HG03108 (cell line): Measurements from ENCODE around the gene SH3D19.
"Not testable (repeated sequence)": the region's sequence is repeated elsewhere in the genome, so short reads cannot be mapped to it uniquely, and the experiment has no call there.

Source experiments
- ATAC-seq: cut with Tn5 transposase; IDR thresholded peaks from one replicate; pipeline ENCODE4 v1.9.1; 2021; ENCODE audit warnings: moderate library complexity; ENCODE audit not compliant: unreplicated experiment

SH3D19 gene

DNA sequence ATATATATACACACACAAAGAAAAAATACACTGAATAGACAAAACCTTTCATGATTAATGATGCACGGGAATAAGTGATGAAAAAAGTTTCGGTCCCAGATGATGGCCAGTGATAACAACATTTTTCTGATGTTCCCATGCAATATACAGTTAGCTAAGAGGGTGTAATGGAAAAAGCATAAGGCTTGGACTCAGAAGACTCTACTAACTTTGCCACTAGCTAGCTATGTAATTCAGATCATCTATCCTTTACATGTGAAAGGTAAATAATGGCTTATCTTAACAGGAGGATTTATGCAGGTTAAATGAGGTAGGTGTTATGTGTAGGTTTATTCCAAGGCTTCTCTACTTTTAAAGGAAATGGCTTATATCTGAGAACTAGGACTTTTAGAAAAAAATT is 221.6 kb downstream of the SH3D19 start:
- ATAC-seq: no peak

DNA sequence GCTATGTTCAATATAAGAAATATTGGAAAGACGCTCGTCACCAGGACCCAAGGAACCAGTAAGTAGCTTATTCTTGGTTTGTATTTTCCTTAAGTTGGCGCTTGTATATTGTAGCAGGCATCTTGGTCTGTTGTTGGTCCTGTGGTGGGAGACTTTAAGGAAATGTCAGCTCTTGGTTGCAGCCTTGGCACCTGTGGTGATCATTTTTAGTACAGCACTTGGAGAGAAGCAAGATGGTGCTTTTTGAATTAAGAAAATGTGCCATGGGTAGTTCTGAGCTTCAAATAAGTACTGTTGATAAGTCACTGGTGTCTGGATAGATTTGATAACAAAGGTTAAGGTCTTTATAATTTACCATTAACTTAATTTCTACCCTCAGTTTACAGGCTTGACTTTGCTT is 224.9 kb downstream of the SH3D19 start:
- ATAC-seq: no peak

DNA sequence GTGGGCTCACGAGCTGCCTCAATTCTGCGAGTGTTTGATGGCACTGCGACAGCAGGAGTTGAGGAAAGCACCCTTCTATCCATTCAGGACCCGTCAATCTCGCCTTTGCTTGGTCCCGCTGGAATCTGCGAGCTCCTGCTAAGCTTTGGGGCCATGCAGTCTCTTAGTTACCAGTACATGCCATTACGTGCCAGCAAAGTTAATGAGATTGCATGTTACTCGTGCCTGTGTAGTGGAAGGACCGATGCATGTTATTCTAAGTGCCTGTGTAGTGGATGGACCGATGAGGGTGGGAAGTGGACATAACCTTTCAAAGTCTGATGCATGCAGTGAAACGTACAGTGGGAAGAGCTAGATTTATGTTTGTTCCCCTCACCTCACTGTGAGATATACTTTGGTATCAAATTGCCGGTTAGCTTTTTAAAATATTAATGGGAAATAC is 225.4 kb downstream of the SH3D19 start:
- ATAC-seq: no peak

DNA sequence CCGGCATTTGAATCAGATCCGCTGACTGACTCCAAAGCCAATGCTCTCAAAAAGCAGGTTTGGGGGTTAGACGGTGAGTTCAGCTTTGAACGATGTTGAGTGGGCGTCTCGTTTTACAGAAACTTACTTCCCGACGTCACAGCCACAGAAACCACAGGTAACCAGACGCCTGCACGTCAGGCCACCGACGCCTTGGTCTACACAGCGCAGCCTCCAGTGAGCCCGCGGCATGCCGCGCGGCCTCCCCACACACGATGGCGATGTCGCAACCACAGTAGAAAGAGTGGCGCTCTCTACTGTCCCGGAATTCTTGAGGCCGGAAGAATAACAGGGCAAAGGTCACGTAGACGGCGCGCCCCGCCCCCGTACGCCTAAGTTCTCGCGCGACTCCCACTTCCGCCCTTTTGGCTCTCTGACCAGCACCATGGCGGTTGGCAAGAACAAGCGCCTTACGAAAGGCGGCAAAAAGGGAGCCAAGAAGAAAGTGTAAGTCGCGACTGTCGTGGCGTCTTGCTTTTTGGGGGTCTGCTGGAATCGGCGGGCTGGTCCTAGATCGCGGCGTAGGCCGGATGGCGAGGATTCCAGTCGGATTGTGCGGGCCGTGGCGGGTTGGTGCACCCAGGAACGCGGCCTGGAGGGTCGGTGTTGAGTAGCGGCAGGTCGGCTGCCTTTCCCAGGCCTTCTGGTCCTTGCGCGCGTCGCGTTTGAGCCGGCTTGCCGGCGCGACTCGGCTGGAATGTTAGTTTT is 226.0 kb downstream of the SH3D19 start, which contains the start of gene RPS3A:
TSS of gene RPS3A (plus strand) at position 400 of the 747 bp plus-strand sequence. CDS start at position 425, 25 bp downstream.
- peak; percentile 94 for ATAC-seq

DNA sequence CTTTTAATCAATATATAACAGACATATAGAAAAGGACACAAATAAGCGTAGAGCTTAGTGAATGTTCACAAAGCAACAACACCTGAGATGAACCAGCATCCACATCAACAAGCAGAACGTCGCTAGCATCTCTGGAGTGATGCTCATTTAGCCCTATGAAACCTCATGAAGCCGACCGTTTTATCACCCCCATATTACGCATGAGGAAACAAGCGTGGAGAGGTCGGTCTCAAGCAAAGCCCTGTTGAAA is 226.5 kb downstream of the SH3D19 start:
- ATAC-seq: no peak

DNA sequence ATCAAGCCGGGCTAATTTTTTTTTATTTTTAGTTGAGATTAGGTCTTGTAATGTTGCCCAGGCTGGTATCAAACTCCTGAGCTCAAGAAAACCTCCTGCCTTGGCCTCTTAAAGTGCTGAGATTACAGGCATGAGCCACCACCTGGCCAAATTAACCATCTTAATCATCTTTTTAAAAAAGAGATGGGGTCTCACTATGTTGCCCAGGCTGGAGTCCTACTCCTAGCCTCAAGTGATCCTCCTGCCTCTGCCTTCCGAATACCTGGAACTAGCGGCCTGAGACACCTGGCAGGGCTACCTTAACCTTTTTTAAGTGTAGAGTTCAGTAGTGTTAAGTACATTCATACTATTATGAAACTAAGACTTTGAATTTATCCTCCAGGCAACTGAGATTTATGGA is 227.6 kb downstream of the SH3D19 start:
- ATAC-seq: no peak

DNA sequence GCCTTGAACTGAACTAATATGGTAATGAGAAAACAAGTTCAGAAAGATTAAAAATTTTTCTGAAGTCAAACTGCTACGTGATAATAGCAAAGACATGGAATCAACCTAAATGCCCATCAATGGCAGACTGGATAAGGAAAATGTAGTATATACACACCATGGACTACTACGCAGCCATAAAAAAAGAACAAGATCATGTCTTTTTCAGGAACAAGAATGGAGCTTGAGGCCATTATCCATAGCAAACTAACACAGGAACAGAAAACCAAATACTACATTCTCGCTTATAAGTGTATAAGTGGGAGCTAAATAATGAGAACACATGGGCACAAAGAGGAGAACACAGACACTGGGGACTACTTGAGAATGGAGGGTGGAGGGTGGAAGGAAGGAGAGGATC is 230.3 kb downstream of the SH3D19 start:
- ATAC-seq: no peak

DNA sequence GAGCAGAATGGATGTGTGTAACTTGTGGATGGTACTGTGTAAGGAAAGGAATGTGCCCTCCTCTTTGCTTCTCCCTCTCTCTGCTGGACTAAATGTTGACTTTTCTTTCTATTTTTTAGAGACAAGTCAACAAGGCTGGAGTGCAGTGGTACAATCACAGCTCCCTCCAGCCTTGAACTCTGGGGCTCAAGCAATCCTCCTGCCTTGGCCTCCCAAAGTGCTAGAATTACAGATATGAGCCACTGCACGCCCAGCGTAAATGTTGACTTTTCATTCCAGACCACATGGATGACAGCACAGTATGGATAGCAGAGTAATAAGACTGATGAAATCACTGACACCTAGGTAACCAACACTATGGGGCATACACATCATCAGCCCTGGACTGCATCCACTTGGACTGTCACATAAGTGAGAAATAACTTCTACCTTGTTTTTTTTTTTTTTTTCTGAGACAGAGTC is 231.1 kb downstream of the SH3D19 start:
- no peak for ATAC-seq

DNA sequence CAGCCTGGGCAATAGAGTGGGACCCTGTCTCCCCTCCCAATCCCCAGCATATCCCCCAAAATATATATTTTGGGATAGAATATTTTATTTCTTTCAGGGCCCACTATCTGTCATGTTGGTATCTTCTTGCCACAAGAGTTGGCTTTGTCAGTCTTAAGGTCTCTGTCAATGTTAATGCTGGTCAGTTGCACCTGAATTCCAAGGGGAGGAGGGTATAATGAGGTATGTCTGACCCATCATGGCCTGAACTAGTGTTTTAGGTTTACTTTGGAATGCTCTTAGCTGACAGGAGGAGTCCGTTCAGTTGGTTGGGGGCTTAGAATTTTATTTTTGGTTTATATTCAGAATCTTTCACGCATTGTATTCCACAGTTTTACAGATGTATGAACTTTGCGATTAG is 232.2 kb downstream of the SH3D19 start:
- ATAC-seq: no peak

DNA sequence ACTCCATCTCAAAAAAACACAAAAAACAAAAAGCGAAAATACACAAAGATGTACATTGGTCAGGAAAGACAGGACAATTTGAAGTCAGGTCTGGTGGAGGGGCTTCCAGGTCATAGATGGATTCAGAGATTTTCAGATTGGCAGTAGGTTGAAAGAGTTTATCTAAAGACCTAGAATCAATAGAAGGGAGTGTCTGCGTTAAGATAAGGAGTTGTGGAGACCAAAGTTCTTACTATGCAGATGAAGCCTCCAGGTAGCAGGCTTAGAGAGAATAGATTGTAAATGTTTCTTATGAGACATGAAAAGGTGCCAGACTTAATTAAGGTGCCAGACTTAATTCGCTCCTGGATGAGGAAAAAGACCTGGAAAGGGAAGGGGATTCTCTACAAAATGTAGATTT is 232.9 kb downstream of the SH3D19 start:
- no peak for ATAC-seq

DNA sequence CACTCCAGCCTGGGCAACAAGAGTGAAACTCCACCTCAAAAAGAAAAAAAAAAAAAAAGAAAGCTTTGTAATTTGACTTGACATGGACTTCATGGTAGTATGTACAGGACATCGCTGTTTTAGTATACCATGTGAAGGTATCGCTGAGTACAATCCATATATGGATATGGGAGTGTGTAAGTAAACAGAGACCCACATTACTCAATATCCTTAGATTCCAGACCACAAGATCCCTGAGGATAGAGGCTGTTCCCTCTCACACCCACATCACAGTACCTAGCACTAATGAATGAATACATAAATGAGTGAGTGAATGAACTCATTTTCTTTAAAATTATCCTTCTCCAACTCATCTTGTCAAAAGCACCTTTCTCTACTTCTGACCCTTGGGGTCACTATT is 234.4 kb downstream of the SH3D19 start:
- ATAC-seq: no peak

DNA sequence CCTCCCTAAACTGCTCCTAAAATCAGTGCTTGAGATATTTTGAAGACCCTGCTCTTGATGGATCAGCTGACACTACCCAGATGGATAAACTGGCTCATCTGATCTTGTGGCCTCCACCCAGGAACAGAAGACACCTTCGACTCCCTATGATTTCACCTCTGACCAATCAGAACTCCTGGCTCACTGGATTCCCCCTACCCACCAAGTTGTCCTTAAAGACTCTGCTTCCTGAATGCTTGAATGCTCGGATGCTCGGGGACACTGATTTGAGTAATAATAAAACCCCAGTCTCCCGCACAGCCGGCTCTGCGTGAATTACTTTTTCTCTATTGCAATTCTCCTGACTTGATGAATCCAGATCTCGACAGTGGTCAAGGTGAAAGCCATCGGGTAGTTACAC is 237.9 kb downstream of the SH3D19 start:
- ATAC-seq: no peak

DNA sequence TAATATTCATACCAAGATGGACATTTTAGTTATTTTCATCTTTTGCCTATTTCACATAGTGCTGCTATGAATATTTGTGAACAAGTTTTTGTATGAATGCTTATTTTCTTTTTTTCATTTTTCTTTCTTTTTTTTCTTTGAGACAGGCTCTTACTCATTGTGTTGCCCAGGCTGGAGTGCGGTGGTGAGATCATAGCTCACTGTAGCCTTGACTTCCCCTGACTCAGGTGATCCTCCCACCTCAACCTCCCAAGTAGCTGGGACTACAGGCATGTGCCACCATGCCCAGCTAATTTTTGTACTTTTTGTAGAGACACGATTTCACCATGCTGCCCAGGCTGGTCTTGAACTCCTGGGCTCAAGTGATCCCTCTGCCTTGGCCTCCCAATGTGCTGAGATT is 247.4 kb downstream of the SH3D19 start:
- ATAC-seq: not testable (repeated sequence)

DNA sequence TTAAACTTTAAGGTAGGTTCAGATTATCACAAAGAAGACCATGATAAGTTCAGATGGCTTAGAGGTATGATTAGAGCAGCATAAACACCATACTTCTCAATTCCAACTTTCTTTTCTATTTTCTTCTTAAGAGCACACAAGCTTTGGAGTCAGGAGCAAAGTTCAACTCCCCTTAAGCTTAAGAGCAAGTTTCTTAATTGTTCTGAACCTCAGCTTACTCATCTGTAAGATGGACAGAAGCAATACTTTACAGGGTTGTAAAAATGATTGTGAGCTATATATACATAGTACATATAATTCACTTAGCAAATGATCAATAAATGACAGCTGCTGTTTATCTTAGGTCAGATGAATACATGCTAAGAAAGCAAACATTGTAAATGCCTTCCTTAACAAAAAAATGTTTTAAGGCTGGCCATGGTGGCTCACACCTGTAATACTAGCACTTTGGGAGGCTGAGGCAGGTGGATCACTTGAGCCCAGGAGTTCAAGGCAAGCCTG is 250.9 kb downstream of the SH3D19 start:
- ATAC-seq: no peak
